ENCODE data around the gene CARS2. TPM values are rescaled to one million over a fixed set of nuclear protein-coding genes. Genes with fewer than 3 reads are reported as not detected.
"Not testable (repeated sequence)": the region's sequence is repeated elsewhere in the genome, so short reads cannot be mapped to it uniquely, and the experiment has no call there.

Gene CARS2
- total and polyA plus RNA-seq, 3 experiments from 2014 or later = 39.2 to 84.9 (median 84.5) TPM

DNA sequence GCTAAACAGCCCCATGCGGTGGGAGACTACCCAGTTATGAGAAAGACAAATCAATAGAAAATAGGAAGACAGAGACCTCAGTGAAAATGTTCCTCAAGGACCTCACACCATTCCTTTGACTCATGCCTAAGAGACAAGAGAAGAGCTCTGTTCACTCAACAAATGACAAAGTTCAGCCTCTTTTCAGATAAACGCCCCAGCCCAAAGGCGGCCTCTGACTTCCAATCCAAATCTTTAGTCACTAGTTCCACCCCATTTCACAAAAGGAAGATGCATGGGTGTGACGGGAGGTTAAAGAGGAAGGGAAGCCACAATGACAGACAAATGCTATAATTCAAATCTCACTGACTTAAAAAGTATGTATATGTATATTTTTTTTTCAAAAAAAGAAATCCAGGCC lies 8.1 kb downstream of the CARS2 start:
- Histone ChIP-seq H3K36me3 (ENCODE audit: insufficient read depth, low read length) (peaks cover 30% of the 10 kb centered on the region), H3K4me1 (ENCODE audit: insufficient read depth, low read length) (peaks cover 6% of the 10 kb centered on the region), H3K9me3 (ENCODE audit: low read length) (no peaks in the 10 kb centered on the region), H3K27me3 (ENCODE audit: insufficient read depth, low read length, poor library complexity, severe bottlenecking) (no peaks in the 10 kb centered on the region), H3K27ac (ENCODE audit: low read depth, low read length) (no peak overlapping the region), H3K4me3 (ENCODE audit: low read length) (no peak overlapping the region)
- CTCF ChIA-PET = no interaction called here
- H3K4me3 Mint-ChIP-seq = no peak overlapping the region
- peak overlapping the region in 1 of 8 donors; percentile 29 for H3K27ac Mint-ChIP-seq
- no peaks in the 10 kb centered on the region for H3K9me3 Mint-ChIP-seq
- DNase-seq = no peak
- POLR2A ChIA-PET = no interaction called here
- no peaks in the 10 kb centered on the region for H3K27me3 Mint-ChIP-seq
- peaks cover 3 to 73% (median 15%) of the 10 kb centered on the region in 3 donors for H3K36me3 Mint-ChIP-seq
- H3K4me1 Mint-ChIP-seq = peaks cover 18 to 49% (median 40%) of the 10 kb centered on the region in 3 donors

DNA sequence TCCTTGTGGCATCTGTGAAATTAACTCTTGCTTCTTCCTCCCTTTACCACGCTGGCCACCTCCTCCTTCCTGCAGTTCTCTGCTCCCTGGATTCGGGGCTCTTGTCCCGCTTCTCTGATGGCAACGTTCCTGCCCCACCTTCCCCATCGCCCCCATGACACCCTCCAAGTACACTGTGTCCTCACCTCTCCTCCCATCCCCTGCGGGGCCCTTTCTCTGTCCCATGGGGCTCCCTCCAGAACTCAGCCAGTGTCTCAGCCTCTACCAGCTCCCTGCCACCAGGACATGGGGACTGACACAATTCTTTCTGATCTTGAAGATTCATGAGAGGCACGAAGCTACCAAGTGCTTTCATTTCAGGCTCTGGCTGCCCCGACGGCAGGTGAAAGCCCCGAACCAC lies 9.1 kb downstream of the CARS2 start:
- Histone ChIP-seq H3K9me3 (ENCODE audit: low read length) (no peaks in the 10 kb centered on the region), H3K27ac (ENCODE audit: low read depth, low read length) (no peak overlapping the region), H3K27me3 (ENCODE audit: insufficient read depth, low read length, poor library complexity, severe bottlenecking) (no peaks in the 10 kb centered on the region), H3K4me1 (ENCODE audit: insufficient read depth, low read length) (no peaks in the 10 kb centered on the region), H3K36me3 (ENCODE audit: insufficient read depth, low read length) (peaks cover 30% of the 10 kb centered on the region), H3K4me3 (ENCODE audit: low read length) (no peak overlapping the region)
- CTCF ChIA-PET = no interaction called here
- peaks cover 3 to 66% (median 12%) of the 10 kb centered on the region in 3 donors for H3K36me3 Mint-ChIP-seq
- H3K27me3 Mint-ChIP-seq = no peaks in the 10 kb centered on the region
- no peak for DNase-seq
- H3K4me1 Mint-ChIP-seq = peaks cover 10 to 39% (median 32%) of the 10 kb centered on the region in 3 donors
- no peak overlapping the region for H3K27ac Mint-ChIP-seq
- no peak overlapping the region for H3K4me3 Mint-ChIP-seq
- POLR2A ChIA-PET = no interaction called here
- no peaks in the 10 kb centered on the region for H3K9me3 Mint-ChIP-seq

- H3K4me1 Mint-ChIP-seq = peaks cover 11 to 32% (median 26%) of the 10 kb centered on the region in 3 donors
- CTCF ChIA-PET; H3K4me3 Mint-ChIP-seq; H3K27ac ChIP-seq (ENCODE audit: low read depth, low read length); H3K9me3 ChIP-seq (ENCODE audit: low read length); H3K9me3 Mint-ChIP-seq; H3K4me3 ChIP-seq (ENCODE audit: low read length); H3K27me3 ChIP-seq (ENCODE audit: insufficient read depth, low read length, poor library complexity, severe bottlenecking); DNase-seq; POLR2A ChIA-PET; H3K27me3 Mint-ChIP-seq; H3K4me1 ChIP-seq (ENCODE audit: insufficient read depth, low read length): not testable (repeated sequence)
- H3K36me3 ChIP-seq (ENCODE audit: insufficient read depth, low read length) = peaks cover 26% of the 10 kb centered on the region
- peak overlapping the region in 1 of 8 donors; percentile 26 for H3K27ac Mint-ChIP-seq
- peaks cover 3 to 65% (median 11%) of the 10 kb centered on the region in 3 donors for H3K36me3 Mint-ChIP-seq
Measured at GRCh38 chr13:110695774-110696173, 10.1 kb downstream of the CARS2 start.

DNA sequence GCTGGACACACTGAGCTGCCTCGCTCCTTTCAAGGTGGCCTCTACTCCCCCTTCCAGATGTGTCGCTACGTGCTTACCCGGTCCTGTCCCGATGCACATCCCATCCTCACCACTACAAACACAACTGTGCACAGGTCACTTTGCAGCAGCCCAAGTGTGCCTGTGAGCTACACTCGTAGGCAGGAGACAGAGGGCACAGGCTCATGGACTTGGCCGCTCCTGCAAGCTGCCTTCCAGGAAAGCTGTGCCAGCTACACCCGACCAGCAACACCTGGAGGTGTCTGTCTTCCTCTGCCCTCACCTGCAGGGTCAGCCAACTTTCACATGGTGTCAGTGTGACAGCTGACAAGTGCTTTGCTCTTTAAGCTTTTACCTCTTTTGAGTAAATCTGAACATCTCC lies 15.4 kb downstream of the CARS2 start:
- no peak overlapping the region for H3K4me3 Mint-ChIP-seq
- peak overlapping the region in 1 of 8 donors; percentile 14 for H3K27ac Mint-ChIP-seq
- POLR2A ChIA-PET = no interaction called here

DNA sequence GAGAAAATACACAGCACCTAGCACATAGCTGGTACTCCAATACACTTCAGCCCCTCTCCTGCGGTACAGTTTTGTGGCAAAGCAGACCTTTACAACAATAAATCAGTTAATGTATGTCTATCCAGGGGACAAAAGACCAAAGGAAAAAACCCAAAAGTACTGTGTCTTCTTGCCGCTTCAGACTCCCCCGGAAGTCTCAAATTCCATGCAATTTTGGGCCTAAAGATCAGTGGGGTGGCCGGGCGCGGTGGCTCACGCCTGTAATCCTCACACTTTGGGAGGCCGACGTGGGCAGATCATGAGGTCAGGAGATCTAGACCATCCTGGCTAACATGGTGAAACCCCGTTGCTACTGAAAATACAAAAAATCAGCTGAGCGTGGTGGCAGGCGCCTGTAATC lies 16.2 kb downstream of the CARS2 start:
- H3K4me3 ChIP-seq (ENCODE audit: low read length) = no peak overlapping the region
- DNase-seq = no peak
- ChIA-PET CTCF (no interaction called here), POLR2A (no interaction called here)
- H3K36me3 ChIP-seq (ENCODE audit: insufficient read depth, low read length) = peaks cover 6% of the 10 kb centered on the region
- Mint-ChIP-seq H3K36me3 (peaks cover 3 to 62% (median 9%) of the 10 kb centered on the region in 3 donors), H3K4me3 (no peak overlapping the region), H3K4me1 (peaks cover 0 to 7% (median 1%) of the 10 kb centered on the region in 3 donors), H3K27ac (peak overlapping the region in 1 of 8 donors; percentile 79), H3K27me3 (no peaks in the 10 kb centered on the region), H3K9me3 (no peaks in the 10 kb centered on the region)
- H3K27ac ChIP-seq (ENCODE audit: low read depth, low read length) = no peak overlapping the region
- H3K9me3 ChIP-seq (ENCODE audit: low read length) = no peaks in the 10 kb centered on the region
- H3K27me3 ChIP-seq (ENCODE audit: insufficient read depth, low read length, poor library complexity, severe bottlenecking) = no peaks in the 10 kb centered on the region
- H3K4me1 ChIP-seq (ENCODE audit: insufficient read depth, low read length) = no peaks in the 10 kb centered on the region

More for the DNA sequence above, 15.4 kb downstream of the CARS2 start:
- Mint-ChIP-seq H3K36me3 (peaks cover 3 to 60% (median 6%) of the 10 kb centered on the region in 3 donors), H3K9me3 (no peaks in the 10 kb centered on the region), H3K4me1 (peaks cover 0 to 7% (median 1%) of the 10 kb centered on the region in 3 donors), H3K27me3 (no peaks in the 10 kb centered on the region)
- no peak overlapping the region for H3K27ac ChIP-seq (ENCODE audit: low read depth, low read length)
- H3K4me1 ChIP-seq (ENCODE audit: insufficient read depth, low read length) = no peaks in the 10 kb centered on the region
- no peak overlapping the region for H3K4me3 ChIP-seq (ENCODE audit: low read length)
- peaks cover 6% of the 10 kb centered on the region for H3K36me3 ChIP-seq (ENCODE audit: insufficient read depth, low read length)
- no peaks in the 10 kb centered on the region for H3K27me3 ChIP-seq (ENCODE audit: insufficient read depth, low read length, poor library complexity, severe bottlenecking)
- DNase-seq = no peak
- H3K9me3 ChIP-seq (ENCODE audit: low read length) = no peaks in the 10 kb centered on the region
- CTCF ChIA-PET = no interaction called here

GRCh38 chr13:110689041-110689440 lies 16.9 kb downstream of the CARS2 start:
- no peak overlapping the region for H3K4me3 ChIP-seq (ENCODE audit: low read length)
- DNase-seq = no peak
- H3K9me3 Mint-ChIP-seq = no peaks in the 10 kb centered on the region
- H3K27me3 ChIP-seq (ENCODE audit: insufficient read depth, low read length, poor library complexity, severe bottlenecking) = no peaks in the 10 kb centered on the region
- H3K4me1 ChIP-seq (ENCODE audit: insufficient read depth, low read length) = no peaks in the 10 kb centered on the region
- ChIA-PET POLR2A (no interaction called here), CTCF (no interaction called here)
- H3K36me3 Mint-ChIP-seq = peaks cover 3 to 65% (median 9%) of the 10 kb centered on the region in 3 donors
- H3K9me3 ChIP-seq (ENCODE audit: low read length) = no peaks in the 10 kb centered on the region
- H3K36me3 ChIP-seq (ENCODE audit: insufficient read depth, low read length) = peaks cover 7% of the 10 kb centered on the region
- H3K4me3 Mint-ChIP-seq = no peak overlapping the region
- H3K27me3 Mint-ChIP-seq = no peaks in the 10 kb centered on the region
- peak overlapping the region in 1 of 8 donors; percentile 63 for H3K27ac Mint-ChIP-seq
- H3K27ac ChIP-seq (ENCODE audit: low read depth, low read length) = no peak overlapping the region
- peaks cover 0 to 7% (median 1%) of the 10 kb centered on the region in 3 donors for H3K4me1 Mint-ChIP-seq

DNA sequence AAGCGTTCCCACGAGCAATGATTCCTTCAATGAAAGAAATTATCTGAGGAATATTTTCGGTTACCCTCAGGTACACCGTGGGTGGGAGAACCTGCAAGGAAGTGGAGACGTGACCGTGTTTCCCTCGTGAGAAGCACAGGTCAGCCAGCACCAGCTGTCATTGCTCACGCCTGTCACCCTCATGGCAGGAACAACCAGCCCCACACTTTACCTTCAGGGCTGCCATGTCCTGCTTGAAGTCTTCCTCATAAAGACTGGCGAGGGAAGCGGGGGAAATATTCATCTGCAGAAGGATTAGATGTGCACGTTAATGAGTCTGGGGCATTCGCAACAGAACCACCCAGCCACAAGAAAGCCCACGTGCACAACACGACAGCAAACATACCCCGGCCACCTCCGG lies 18.2 kb downstream of the CARS2 start:
- no peak for DNase-seq
- ChIA-PET POLR2A (no interaction called here), CTCF (no interaction called here)
- H3K9me3 Mint-ChIP-seq = no peaks in the 10 kb centered on the region
- Histone ChIP-seq H3K9me3 (ENCODE audit: low read length) (no peaks in the 10 kb centered on the region), H3K4me1 (ENCODE audit: insufficient read depth, low read length) (no peaks in the 10 kb centered on the region), H3K36me3 (ENCODE audit: insufficient read depth, low read length) (peaks cover 13% of the 10 kb centered on the region), H3K27me3 (ENCODE audit: insufficient read depth, low read length, poor library complexity, severe bottlenecking) (no peaks in the 10 kb centered on the region), H3K4me3 (ENCODE audit: low read length) (no peak overlapping the region), H3K27ac (ENCODE audit: low read depth, low read length) (no peak overlapping the region)
- H3K4me1 Mint-ChIP-seq = peaks cover 0 to 7% (median 1%) of the 10 kb centered on the region in 3 donors
- no peak overlapping the region for H3K27ac Mint-ChIP-seq
- H3K27me3 Mint-ChIP-seq = no peaks in the 10 kb centered on the region
- peaks cover 0 to 72% (median 9%) of the 10 kb centered on the region in 3 donors for H3K36me3 Mint-ChIP-seq
- no peak overlapping the region for H3K4me3 Mint-ChIP-seq

DNA sequence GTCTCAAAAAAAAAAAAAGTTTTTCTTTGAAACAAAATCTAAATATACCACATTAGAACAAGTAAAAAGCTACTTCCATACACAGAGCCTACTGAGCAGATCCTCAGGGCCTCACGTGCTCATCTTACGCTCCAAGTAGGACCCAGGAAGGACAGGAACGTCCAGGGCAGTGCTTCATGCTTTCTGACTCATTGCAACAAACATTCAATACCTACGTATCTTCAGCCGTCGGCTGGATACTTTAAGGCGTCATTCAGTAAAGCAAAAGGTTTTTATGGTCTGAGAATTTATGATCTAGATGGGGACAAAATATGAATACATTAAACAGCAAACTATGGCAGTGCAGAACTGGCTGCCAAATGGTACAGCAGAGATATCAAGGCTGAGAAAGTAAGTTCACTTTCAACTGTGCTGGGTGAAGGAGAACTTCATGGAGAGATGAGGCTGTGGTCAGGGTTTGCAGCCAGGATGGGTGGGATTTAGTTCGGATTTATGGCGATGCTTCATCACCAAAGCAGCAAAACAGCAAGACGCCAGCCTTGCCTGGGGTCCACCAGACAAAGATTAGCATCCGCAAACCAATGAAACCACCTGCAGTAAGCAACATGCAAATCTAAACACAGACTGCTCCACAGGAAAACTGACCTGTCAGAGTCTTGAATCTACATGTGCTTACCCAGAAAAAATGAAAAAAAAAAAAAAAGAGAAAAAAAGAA lies 20.5 kb downstream of the CARS2 start:
- Mint-ChIP-seq H3K27ac (peak overlapping the region in 1 of 8 donors; percentile 27), H3K36me3 (peaks cover 4 to 78% (median 9%) of the 10 kb centered on the region in 3 donors), H3K4me3 (no peak overlapping the region), H3K9me3 (no peaks in the 10 kb centered on the region), H3K4me1 (peaks cover 0 to 7% (median 0%) of the 10 kb centered on the region in 3 donors), H3K27me3 (no peaks in the 10 kb centered on the region)
- Histone ChIP-seq H3K27me3 (ENCODE audit: insufficient read depth, low read length, poor library complexity, severe bottlenecking) (no peaks in the 10 kb centered on the region), H3K36me3 (ENCODE audit: insufficient read depth, low read length) (peaks cover 13% of the 10 kb centered on the region), H3K27ac (ENCODE audit: low read depth, low read length) (no peak overlapping the region), H3K9me3 (ENCODE audit: low read length) (no peaks in the 10 kb centered on the region), H3K4me1 (ENCODE audit: insufficient read depth, low read length) (no peaks in the 10 kb centered on the region), H3K4me3 (ENCODE audit: low read length) (no peak overlapping the region)
- CTCF ChIA-PET = no interaction called here
- POLR2A ChIA-PET = no interaction called here
- no peak for DNase-seq
